ENCODE data around the gene GPR37.

- TF ChIP-seq, protein P1, sequence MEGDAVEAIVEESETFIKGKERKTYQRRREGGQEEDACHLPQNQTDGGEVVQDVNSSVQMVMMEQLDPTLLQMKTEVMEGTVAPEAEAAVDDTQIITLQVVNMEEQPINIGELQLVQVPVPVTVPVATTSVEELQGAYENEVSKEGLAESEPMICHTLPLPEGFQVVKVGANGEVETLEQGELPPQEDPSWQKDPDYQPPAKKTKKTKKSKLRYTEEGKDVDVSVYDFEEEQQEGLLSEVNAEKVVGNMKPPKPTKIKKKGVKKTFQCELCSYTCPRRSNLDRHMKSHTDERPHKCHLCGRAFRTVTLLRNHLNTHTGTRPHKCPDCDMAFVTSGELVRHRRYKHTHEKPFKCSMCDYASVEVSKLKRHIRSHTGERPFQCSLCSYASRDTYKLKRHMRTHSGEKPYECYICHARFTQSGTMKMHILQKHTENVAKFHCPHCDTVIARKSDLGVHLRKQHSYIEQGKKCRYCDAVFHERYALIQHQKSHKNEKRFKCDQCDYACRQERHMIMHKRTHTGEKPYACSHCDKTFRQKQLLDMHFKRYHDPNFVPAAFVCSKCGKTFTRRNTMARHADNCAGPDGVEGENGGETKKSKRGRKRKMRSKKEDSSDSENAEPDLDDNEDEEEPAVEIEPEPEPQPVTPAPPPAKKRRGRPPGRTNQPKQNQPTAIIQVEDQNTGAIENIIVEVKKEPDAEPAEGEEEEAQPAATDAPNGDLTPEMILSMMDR (conservative IDR thresholded peaks at IDR 0.05), result no peak
- no peak for TF ChIP-seq EZH2 (IDR thresholded peaks at IDR 0.05; ENCODE audit: low read depth)
Observed at GRCh38 chr7:124811341-124811740, 45.7 kb upstream of the GPR37 start.

Measured in PC-9 (cell line).